Measurements from ENCODE around the gene TRAF4. TPM values are rescaled to one million over a fixed set of nuclear protein-coding genes. Genes with fewer than 3 reads are reported as not detected.

The TRAF4 gene
- total and polyA plus RNA-seq, 9 of the 15 experiments (the other 6 are each of a cell fraction or from before 2014, with no cell fraction given): 2.4 to 147 (median 72.4) TPM

DNA sequence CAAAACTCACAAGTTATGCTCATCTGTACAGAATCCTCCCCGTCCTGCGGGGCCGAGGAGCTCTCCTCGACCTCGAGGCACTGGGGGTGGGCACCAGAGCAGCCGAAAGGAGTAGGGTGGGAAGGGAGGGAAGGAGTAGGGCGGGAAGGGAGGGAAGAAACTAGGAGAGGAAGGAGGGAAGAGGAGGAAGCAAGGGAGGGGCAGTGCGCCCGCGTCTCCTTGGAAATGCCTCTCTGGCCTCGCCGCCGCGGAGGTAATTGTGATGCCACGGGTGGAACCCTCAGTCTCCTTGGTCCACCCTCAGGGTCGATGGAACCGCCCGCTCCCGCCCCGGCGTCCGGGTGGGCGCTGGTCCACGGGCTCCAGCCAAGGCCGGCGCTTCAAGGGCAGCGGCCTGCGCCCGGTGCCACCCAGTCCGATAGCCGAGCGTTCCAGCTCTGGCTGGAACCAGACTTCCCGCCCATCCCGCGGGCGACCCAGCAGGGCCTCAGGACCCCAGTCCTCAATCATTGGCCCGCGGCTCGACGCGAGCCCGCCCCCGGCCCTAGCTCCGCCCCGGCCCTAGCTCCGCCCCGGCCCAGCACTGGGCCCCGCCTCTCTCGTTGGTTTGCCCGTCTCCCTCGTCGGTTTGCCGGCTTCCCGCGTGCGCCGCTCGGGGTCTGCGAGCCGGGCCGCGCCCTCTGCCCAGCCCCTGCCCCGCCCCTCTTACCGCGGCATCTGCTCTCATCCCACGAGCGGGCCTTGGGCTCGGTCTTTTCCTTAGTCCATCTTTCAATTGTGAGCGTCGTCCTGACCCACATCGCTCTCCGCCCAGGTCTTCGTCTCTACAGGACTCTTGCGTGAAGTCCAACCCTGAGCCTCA lies 32.7 kb upstream of the TRAF4 start (continued):
- TF ChIP-seq SMARCA4 (IDR thresholded peaks at IDR 0.05): no peak
- TF ChIP-seq RHOXF2B (CRISPR knock-in tag; conservative IDR thresholded peaks at IDR 0.05): no peak
- no peak for TF ChIP-seq ZNF3 (CRISPR knock-in tag; IDR thresholded peaks at IDR 0.05)
- TF ChIP-seq, protein P1, sequence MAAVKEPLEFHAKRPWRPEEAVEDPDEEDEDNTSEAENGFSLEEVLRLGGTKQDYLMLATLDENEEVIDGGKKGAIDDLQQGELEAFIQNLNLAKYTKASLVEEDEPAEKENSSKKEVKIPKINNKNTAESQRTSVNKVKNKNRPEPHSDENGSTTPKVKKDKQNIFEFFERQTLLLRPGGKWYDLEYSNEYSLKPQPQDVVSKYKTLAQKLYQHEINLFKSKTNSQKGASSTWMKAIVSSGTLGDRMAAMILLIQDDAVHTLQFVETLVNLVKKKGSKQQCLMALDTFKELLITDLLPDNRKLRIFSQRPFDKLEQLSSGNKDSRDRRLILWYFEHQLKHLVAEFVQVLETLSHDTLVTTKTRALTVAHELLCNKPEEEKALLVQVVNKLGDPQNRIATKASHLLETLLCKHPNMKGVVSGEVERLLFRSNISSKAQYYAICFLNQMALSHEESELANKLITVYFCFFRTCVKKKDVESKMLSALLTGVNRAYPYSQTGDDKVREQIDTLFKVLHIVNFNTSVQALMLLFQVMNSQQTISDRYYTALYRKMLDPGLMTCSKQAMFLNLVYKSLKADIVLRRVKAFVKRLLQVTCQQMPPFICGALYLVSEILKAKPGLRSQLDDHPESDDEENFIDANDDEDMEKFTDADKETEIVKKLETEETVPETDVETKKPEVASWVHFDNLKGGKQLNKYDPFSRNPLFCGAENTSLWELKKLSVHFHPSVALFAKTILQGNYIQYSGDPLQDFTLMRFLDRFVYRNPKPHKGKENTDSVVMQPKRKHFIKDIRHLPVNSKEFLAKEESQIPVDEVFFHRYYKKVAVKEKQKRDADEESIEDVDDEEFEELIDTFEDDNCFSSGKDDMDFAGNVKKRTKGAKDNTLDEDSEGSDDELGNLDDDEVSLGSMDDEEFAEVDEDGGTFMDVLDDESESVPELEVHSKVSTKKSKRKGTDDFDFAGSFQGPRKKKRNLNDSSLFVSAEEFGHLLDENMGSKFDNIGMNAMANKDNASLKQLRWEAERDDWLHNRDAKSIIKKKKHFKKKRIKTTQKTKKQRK (IDR thresholded peaks at IDR 0.05; ENCODE audit: borderline replicate concordance, low read depth, low read length): no peak
- no peak; the same call in 1 of the 2 replicates for TF ChIP-seq TCF3 (CRISPR knock-in tag; IDR thresholded peaks at IDR 0.05)
- 0 out of 2 replicates have a peak, but pooled peaks have one; percentile 36 for TF ChIP-seq ESRRA (IDR thresholded peaks at IDR 0.05; ENCODE audit: borderline replicate concordance, low read depth)
- TF ChIP-seq, protein P2, sequence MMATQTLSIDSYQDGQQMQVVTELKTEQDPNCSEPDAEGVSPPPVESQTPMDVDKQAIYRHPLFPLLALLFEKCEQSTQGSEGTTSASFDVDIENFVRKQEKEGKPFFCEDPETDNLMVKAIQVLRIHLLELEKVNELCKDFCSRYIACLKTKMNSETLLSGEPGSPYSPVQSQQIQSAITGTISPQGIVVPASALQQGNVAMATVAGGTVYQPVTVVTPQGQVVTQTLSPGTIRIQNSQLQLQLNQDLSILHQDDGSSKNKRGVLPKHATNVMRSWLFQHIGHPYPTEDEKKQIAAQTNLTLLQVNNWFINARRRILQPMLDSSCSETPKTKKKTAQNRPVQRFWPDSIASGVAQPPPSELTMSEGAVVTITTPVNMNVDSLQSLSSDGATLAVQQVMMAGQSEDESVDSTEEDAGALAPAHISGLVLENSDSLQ (IDR thresholded peaks at IDR 0.05): 0 out of 2 replicates have a peak, but pooled peaks have one; percentile 15
- TF ChIP-seq RNF2 (IDR thresholded peaks at IDR 0.05): peak; percentile 82
- no peak for TF ChIP-seq ARID1B (IDR thresholded peaks at IDR 0.05)
- no peak for TF ChIP-seq ZNF518B (CRISPR knock-in tag; IDR thresholded peaks at IDR 0.05)
- peak; percentile 85 for TF ChIP-seq SP1 (CRISPR knock-in tag; IDR thresholded peaks at IDR 0.05)
- TF ChIP-seq, protein P3, sequence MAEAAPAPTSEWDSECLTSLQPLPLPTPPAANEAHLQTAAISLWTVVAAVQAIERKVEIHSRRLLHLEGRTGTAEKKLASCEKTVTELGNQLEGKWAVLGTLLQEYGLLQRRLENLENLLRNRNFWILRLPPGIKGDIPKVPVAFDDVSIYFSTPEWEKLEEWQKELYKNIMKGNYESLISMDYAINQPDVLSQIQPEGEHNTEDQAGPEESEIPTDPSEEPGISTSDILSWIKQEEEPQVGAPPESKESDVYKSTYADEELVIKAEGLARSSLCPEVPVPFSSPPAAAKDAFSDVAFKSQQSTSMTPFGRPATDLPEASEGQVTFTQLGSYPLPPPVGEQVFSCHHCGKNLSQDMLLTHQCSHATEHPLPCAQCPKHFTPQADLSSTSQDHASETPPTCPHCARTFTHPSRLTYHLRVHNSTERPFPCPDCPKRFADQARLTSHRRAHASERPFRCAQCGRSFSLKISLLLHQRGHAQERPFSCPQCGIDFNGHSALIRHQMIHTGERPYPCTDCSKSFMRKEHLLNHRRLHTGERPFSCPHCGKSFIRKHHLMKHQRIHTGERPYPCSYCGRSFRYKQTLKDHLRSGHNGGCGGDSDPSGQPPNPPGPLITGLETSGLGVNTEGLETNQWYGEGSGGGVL (CRISPR knock-in tag; IDR thresholded peaks at IDR 0.05): no peak
- TF ChIP-seq CBX2 (IDR thresholded peaks at IDR 0.05; ENCODE audit: insufficient read depth, low read length, poor library complexity, severe bottlenecking): no peak
- TF ChIP-seq SETDB1 (IDR thresholded peaks at IDR 0.05; ENCODE audit: low read length): no peak
- no peak for TF ChIP-seq ZNF140 (CRISPR knock-in tag; IDR thresholded peaks at IDR 0.05)
- TF ChIP-seq ELF1 (tag; IDR thresholded peaks at IDR 0.05): no peak
- peak; percentile 75 for TF ChIP-seq ZBED1 (IDR thresholded peaks at IDR 0.05)
- no peak; the same call in 1 of the 2 replicates for TF ChIP-seq CEBPG (CRISPR knock-in tag; IDR thresholded peaks at IDR 0.05)
- TF ChIP-seq CEBPG (tag; conservative IDR thresholded peaks at IDR 0.05 in 1 of 2, IDR thresholded peaks at IDR 0.05 in 1 of 2): no peak

Data from K562 (cell line).